Measurements from ENCODE around the gene KEL. TPM values are rescaled to one million over a fixed set of nuclear protein-coding genes. Genes with fewer than 3 reads are reported as not detected.

KEL gene
- total RNA-seq, 1 donor: not detected

GRCh38 chr7:142897691-142898090 is 64.5 kb downstream of the KEL start:
- no peak for TF ChIP-seq CTCF (IDR thresholded peaks at IDR 0.05; ENCODE audit: insufficient read depth, low read depth, low read length)
- H3K4me3 ChIP-seq (ENCODE audit: low read depth, low read length): no peak overlapping the region
- DNase-seq (ENCODE audit: low read depth): no peak

DNA sequence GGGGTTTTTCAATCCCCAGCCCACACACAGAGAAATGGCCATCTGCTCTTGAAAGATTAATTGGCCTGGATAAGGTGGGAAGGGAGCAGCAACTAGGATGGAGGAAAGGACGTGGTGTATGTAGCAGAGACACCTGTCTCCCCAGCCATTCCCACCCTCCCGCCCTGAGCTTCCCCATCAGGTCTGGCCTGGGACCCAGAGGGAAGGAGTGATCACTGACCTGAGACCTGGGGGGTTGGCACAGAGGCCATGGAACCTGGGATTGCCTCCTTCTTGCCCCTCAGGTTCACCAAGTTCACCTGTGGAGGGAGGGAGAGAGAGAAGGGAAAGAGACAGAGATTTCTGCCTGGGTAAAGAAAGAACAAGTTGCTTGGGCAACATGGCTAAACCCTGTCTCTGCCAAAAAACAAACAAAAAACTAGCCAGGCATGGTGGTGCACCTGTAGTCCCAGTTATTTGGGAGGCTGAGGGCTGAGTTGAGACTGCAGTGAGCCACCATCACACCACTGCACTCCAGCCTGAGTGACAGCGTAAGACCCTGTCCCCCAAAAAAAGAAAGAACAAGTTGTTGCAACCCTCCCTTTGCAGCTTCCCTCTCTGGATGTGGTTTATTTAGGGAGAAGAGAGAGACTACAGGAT is 65.3 kb downstream of the KEL start:
- DNase-seq (ENCODE audit: low read depth): no peak
- no peak overlapping the region for H3K4me3 ChIP-seq (ENCODE audit: low read depth, low read length)
- no peak for TF ChIP-seq CTCF (IDR thresholded peaks at IDR 0.05; ENCODE audit: insufficient read depth, low read depth, low read length)

DNA sequence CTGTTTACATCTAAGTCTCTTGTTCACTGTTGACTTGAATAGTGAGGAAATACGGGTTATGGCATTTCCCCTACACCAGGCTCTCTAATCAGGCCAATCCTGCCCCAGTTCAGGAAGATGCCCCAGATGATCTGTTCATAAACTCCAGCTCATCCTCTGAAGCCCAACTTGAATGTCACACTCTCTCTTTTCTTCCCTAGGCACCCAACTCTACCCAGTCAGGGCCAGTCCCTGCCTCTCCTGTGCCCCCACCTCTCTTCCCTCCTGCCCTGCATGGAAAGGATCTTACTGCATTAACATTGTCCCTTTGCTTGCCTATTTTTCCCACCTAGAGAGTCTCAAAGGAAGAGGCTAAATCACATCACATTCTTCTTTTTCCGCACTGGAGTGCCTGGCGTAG is 66.0 kb downstream of the KEL start:
- no peak for DNase-seq (ENCODE audit: low read depth)
- no peak overlapping the region for H3K4me3 ChIP-seq (ENCODE audit: low read depth, low read length)
- TF ChIP-seq CTCF (IDR thresholded peaks at IDR 0.05; ENCODE audit: insufficient read depth, low read depth, low read length): no peak

- DNase-seq (ENCODE audit: low read depth): peak; percentile 9
- no peak overlapping the region for H3K4me3 ChIP-seq (ENCODE audit: low read depth, low read length)
- TF ChIP-seq CTCF (IDR thresholded peaks at IDR 0.05; ENCODE audit: insufficient read depth, low read depth, low read length): no peak
These were observed 67.1 kb downstream of the KEL start for GRCh38 chr7:142894985-142895593.

- TF ChIP-seq CTCF (IDR thresholded peaks at IDR 0.05; ENCODE audit: insufficient read depth, low read depth, low read length): no peak
- DNase-seq (ENCODE audit: low read depth): no peak
- H3K4me3 ChIP-seq (ENCODE audit: low read depth, low read length): no peak overlapping the region
These were observed 67.8 kb downstream of the KEL start for GRCh38 chr7:142894112-142894984.

- DNase-seq (ENCODE audit: low read depth): no peak
- no peak overlapping the region for H3K4me3 ChIP-seq (ENCODE audit: low read depth, low read length)
- no peak for TF ChIP-seq CTCF (IDR thresholded peaks at IDR 0.05; ENCODE audit: insufficient read depth, low read depth, low read length)
These were observed 69.2 kb downstream of the KEL start for GRCh38 chr7:142892951-142893350.
